CD14-positive monocyte (primary cell): ENCODE measurements around the gene BAZ1B. TPM values are rescaled to one million over a fixed set of nuclear protein-coding genes. Genes with fewer than 3 reads are reported as not detected.

Experiments
- DNase-seq, 3 donors: peaks; one replicate each; pipeline ENCODE4 v3.0.0-alpha.2; 2011 to 2022
- H2AFZ ChIP-seq: 2 replicates; pipeline ENCODE4 v1.6.0; 2012; ENCODE audit warnings: mild to moderate bottlenecking, low read depth, low read length, inconsistent platforms; ENCODE audit not compliant: insufficient read depth, poor library complexity, severe bottlenecking
- H3K27ac ChIP-seq, 2 donors: 1 replicate in 1 of 2; 2 replicates in 1 of 2; pipeline ENCODE4 v1.5.1; 2012 to 2013; ENCODE audit warnings: low read length in 2 of 2, control low read depth in 1 of 2, inconsistent platforms in 1 of 2, low read depth in 1 of 2, mild to moderate bottlenecking in 1 of 2
- H3K27me3 ChIP-seq, 2 donors: one replicate each; pipeline versions ENCODE4 v1.6.0 to v1.6.1; 2011 to 2013; ENCODE audit warnings: low read length in 2 of 2; ENCODE audit not compliant: control insufficient read depth in 2 of 2, insufficient read depth in 2 of 2
- H3K36me3 ChIP-seq, 2 donors: replicated peaks in 1 of 2; 1 replicate in 1 of 2; 2 replicates in 1 of 2; pipeline versions ENCODE4 v1.5.1 to v1.6.1; 2012 to 2013; ENCODE audit warnings: low read length in 2 of 2, control low read depth in 1 of 2, inconsistent platforms in 1 of 2, mild to moderate bottlenecking in 1 of 2; ENCODE audit not compliant: insufficient read depth in 2 of 2, control insufficient read depth in 1 of 2
- H3K4me1 ChIP-seq, 2 donors: 1 replicate in 1 of 2; 2 replicates in 1 of 2; pipeline versions ENCODE4 v1.5.1 to v1.6.1; 2012 to 2013; ENCODE audit warnings: low read length in 2 of 2, control low read depth in 1 of 2, inconsistent platforms in 1 of 2, mild to moderate bottlenecking in 1 of 2, moderate library complexity in 1 of 2; ENCODE audit not compliant: insufficient read depth in 2 of 2, control insufficient read depth in 1 of 2
- H3K4me2 ChIP-seq: replicated peaks from 2 replicates; pipeline ENCODE3; 2012; ENCODE audit warnings: low read length, moderate library complexity, mild to moderate bottlenecking; ENCODE audit not compliant: poor library complexity, severe bottlenecking; ENCODE audit errors: extremely low read depth
- H3K4me3 ChIP-seq, 3 experiments: fragments of 200-600 bp in 1 of 3; sonication (generic) in 1 of 3; replicated peaks in 1 of 3; 1 replicate in 2 of 3; 2 replicates in 1 of 3; pipeline ENCODE4 v1.5.1; 2011 to 2013; ENCODE audit warnings: low read length in 3 of 3, mild to moderate bottlenecking in 3 of 3, control low read depth in 2 of 3, low read depth in 2 of 3, inconsistent platforms in 1 of 3, moderate library complexity in 1 of 3
- H3K79me2 ChIP-seq: 2 replicates; pipeline ENCODE4 v1.6.0; 2012; ENCODE audit warnings: mild to moderate bottlenecking, control low read depth, inconsistent platforms, low read length, moderate library complexity; ENCODE audit not compliant: insufficient read depth
- H3K9ac ChIP-seq: 2 replicates; pipeline ENCODE4 v1.6.0; 2017; ENCODE audit warnings: low read length, mild to moderate bottlenecking; ENCODE audit not compliant: insufficient read depth, poor library complexity, severe bottlenecking
- H3K9me3 ChIP-seq, 2 donors: replicated peaks in 1 of 2; 1 replicate in 1 of 2; 2 replicates in 1 of 2; pipeline versions ENCODE4 v1.5.1 to v1.6.1; 2012 to 2013; ENCODE audit warnings: low read length in 2 of 2, control low read depth in 1 of 2; ENCODE audit not compliant: control insufficient read depth in 1 of 2, insufficient read depth in 1 of 2
- H4K20me1 ChIP-seq: 2 replicates; pipeline ENCODE4 v1.6.0; 2012; ENCODE audit warnings: mild to moderate bottlenecking, low read length, control low read depth, moderate library complexity; ENCODE audit not compliant: insufficient read depth
- H3K27ac Mint-ChIP-seq, 7 donors: one replicate each; pipeline ENCODE4 v1.8.0; 2020; ENCODE audit warnings: mild to moderate bottlenecking in 7 of 7, mixed read lengths in 7 of 7, moderate library complexity in 6 of 7, inconsistent platforms in 2 of 7
- H3K27me3 Mint-ChIP-seq, 3 donors: one replicate each; pipeline ENCODE4 v1.8.0; 2021 to 2022; ENCODE audit warnings: low read depth in 3 of 3, mild to moderate bottlenecking in 3 of 3, mixed read lengths in 3 of 3, moderate library complexity in 3 of 3, inconsistent platforms in 1 of 3
- H3K36me3 Mint-ChIP-seq, 2 donors: one replicate each; pipeline ENCODE4 v1.8.0; 2020; ENCODE audit warnings: mixed read lengths in 2 of 2, inconsistent platforms in 1 of 2, mild to moderate bottlenecking in 1 of 2
- H3K4me1 Mint-ChIP-seq: one replicate; pipeline ENCODE4 v1.8.0; 2020; ENCODE audit warnings: mild to moderate bottlenecking, mixed read lengths
- H3K4me3 Mint-ChIP-seq, 2 donors: one replicate each; pipeline ENCODE4 v1.8.0; 2020; ENCODE audit warnings: mild to moderate bottlenecking in 2 of 2, mixed read lengths in 2 of 2, moderate library complexity in 1 of 2
- H3K9me3 Mint-ChIP-seq, 7 donors: one replicate each; pipeline ENCODE4 v1.8.0; 2020 to 2022; ENCODE audit warnings: mixed read lengths in 7 of 7, mild to moderate bottlenecking in 6 of 7, moderate library complexity in 6 of 7, inconsistent platforms in 2 of 7
- CTCF ChIP-seq: fragments of 200-600 bp; IDR thresholded peaks from one replicate; pipeline ENCODE4 v1.8.0; 2022; ENCODE audit warnings: antibody characterized with exemption, mild to moderate bottlenecking
- WGBS: methylation state at CpG from one replicate; pipeline ENCODE4 v1.1.5; 2013; ENCODE audit warnings: missing lambda C conversion rate; ENCODE audit not compliant: insufficient coverage; 5-methylcytosine and 5-hydroxymethylcytosine counted together
- intact Hi-C, 2 donors: fragments of 100-400 bp; cut with micrococcal nuclease; formaldehyde crosslinking; loops; one replicate each; pipeline versions ENCODE4 v1.15.0 to v1.15.1; 2023
- polyA plus RNA-seq, 3 donors: library from polyadenylated mRNA; depleted of rRNA in 1 of 3; unstranded in 2 of 3; stranded (reverse) in 1 of 3; fragments of 300-500 nt in 2 of 3; fragments of >200 nt in 1 of 3; fragmentation: Illumina TruSeq in 2 of 3; gene quantifications; 1 replicate in 2 of 3; 2 replicates in 1 of 3; pipeline ENCODE4 v1.2.3, GENCODE V29; 2012 to 2021

The BAZ1B gene
- polyA plus RNA-seq, 3 donors: 2.5 to 12.1 (median 5.0) TPM

- no peaks in the 10 kb centered on the region for H3K4me1 ChIP-seq
- H3K27ac ChIP-seq: no peak overlapping the region
- Mint-ChIP-seq H3K27ac (peak overlapping the region in 1 of 7 donors; percentile 33), H3K9me3 (no peaks in the 10 kb centered on the region), H3K36me3 (peaks cover 89 to 97% of the 10 kb centered on the region in 2 donors), H3K4me3 (no peak overlapping the region), H3K27me3 (no peaks in the 10 kb centered on the region), H3K4me1 (no peaks in the 10 kb centered on the region)
- no peaks in the 10 kb centered on the region for H3K9me3 ChIP-seq
- no peak for DNase-seq
- no peak overlapping the region for H2AFZ ChIP-seq
- intact Hi-C loops: loop anchor here in 1 of 2 donors (10.0 kb wide), 1 partner anchor 69 kb away; no protein-coding TSS in a partner anchor
- no peak overlapping the region for H3K4me3 ChIP-seq
- no peak for TF ChIP-seq CTCF
- no peak overlapping the region for H3K9ac ChIP-seq
- H3K79me2 ChIP-seq: no peaks in the 10 kb centered on the region
- H3K27me3 ChIP-seq: no peaks in the 10 kb centered on the region
- WGBS: no CpG with 5 or more reads among the region's 1 CpG
- no peak overlapping the region for H3K4me2 ChIP-seq
- peaks cover 96 to 100% of the 10 kb centered on the region in 2 donors for H3K36me3 ChIP-seq
- no peaks in the 10 kb centered on the region for H4K20me1 ChIP-seq
Observed at GRCh38 chr7:73466112-73466511, 56.0 kb downstream of the BAZ1B start.

- Mint-ChIP-seq H3K4me1 (no peaks in the 10 kb centered on the region), H3K4me3 (no peak overlapping the region), H3K9me3 (no peaks in the 10 kb centered on the region), H3K27me3 (no peaks in the 10 kb centered on the region), H3K27ac (no peak overlapping the region), H3K36me3 (peaks cover 86 to 98% of the 10 kb centered on the region in 2 donors)
- intact Hi-C loops: loop anchor here in 1 of 2 donors (10.0 kb wide), 1 partner anchor 71 kb away; no protein-coding TSS in a partner anchor
- no peak for TF ChIP-seq CTCF
- Histone ChIP-seq H3K36me3 (peaks cover 89 to 100% of the 10 kb centered on the region in 2 donors), H3K9ac (no peak overlapping the region), H4K20me1 (no peaks in the 10 kb centered on the region), H3K4me3 (no peak overlapping the region), H3K27ac (no peak overlapping the region), H3K27me3 (no peaks in the 10 kb centered on the region), H3K4me2 (no peak overlapping the region), H3K9me3 (no peaks in the 10 kb centered on the region), H3K79me2 (no peaks in the 10 kb centered on the region), H2AFZ (no peak overlapping the region), H3K4me1 (no peaks in the 10 kb centered on the region)
- whole genome bisulfite sequencing: 100% methylated on average over 1 of the region's 7 CpGs
- DNase-seq: no peak
Observed at GRCh38 chr7:73463966-73464365, 58.1 kb downstream of the BAZ1B start.
